ENCODE data around the gene OR5AR1.
A peak's percentile ranks its signal among the peaks of the same experiment; 100 is the strongest.

Gene OR5AR1

GRCh38 chr11:56636861-56637260, 26.6 kb upstream of the OR5AR1 start:
- H2AK5ac ChIP-seq (ENCODE audit: low read depth, low read length), result no peak overlapping the region
- H3K27me3 ChIP-seq (ENCODE audit: control insufficient read depth in 3 of 3, insufficient read depth in 3 of 3, low read depth in 1 of 3, low read length in 3 of 3), result no peaks in the 10 kb centered on the region
- no peaks in the 10 kb centered on the region for H3K4me1 ChIP-seq (ENCODE audit: control insufficient read depth in 2 of 2, insufficient read depth in 1 of 2, low read depth in 1 of 2, low read length in 2 of 2)
- no peak overlapping the region for H3K4me2 ChIP-seq (ENCODE audit: insufficient read depth, low read length, poor library complexity, severe bottlenecking)
- no peak overlapping the region for H2AFZ ChIP-seq (ENCODE audit: low read length)
- H3K4ac ChIP-seq (ENCODE audit: low read length), result no peak overlapping the region
- no peak overlapping the region for H3K4me3 ChIP-seq (ENCODE audit: low read length in 2 of 2)
- no peaks in the 10 kb centered on the region for H3K79me1 ChIP-seq (ENCODE audit: low read depth, low read length)
- no peak overlapping the region for H2BK120ac ChIP-seq (ENCODE audit: low read depth, low read length)
- no peak overlapping the region for H3K18ac ChIP-seq (ENCODE audit: low read length)
- no peak overlapping the region for H3K9ac ChIP-seq (ENCODE audit: low read depth, low read length, poor library complexity)
- H3K14ac ChIP-seq (ENCODE audit: low read length), result no peak overlapping the region
- H2BK15ac ChIP-seq (ENCODE audit: low read length), result no peak overlapping the region
- H2BK12ac ChIP-seq (ENCODE audit: low read length), result no peak overlapping the region
- H3K9me3 ChIP-seq (replicated peaks in 1 of 2; ENCODE audit: control insufficient read depth in 2 of 2, insufficient read depth in 1 of 2, low read depth in 1 of 2, low read length in 2 of 2), result no peaks in the 10 kb centered on the region
- no peak overlapping the region for H4K91ac ChIP-seq (ENCODE audit: low read depth, low read length, poor library complexity)
- no peaks in the 10 kb centered on the region for H3K36me3 ChIP-seq (replicated peaks in 1 of 2; ENCODE audit: control insufficient read depth in 2 of 2, insufficient read depth in 2 of 2, low read length in 2 of 2)
- DNase-seq (ENCODE audit: low spot score), result no peak
- no peak overlapping the region for H3K27ac ChIP-seq (replicated peaks; ENCODE audit: low read length)
- no peak overlapping the region for H3K23ac ChIP-seq (ENCODE audit: low read depth, low read length, poor library complexity)
- no CpG with 5 or more reads among the region's 2 CpGs for WGBS, 2 donors (ENCODE audit: extremely low coverage in 2 of 2, insufficient read length in 2 of 2, insufficient replicate concordance in 1 of 2)
- H4K8ac ChIP-seq (ENCODE audit: low read depth, low read length), result no peak overlapping the region
- no peak overlapping the region for H2BK5ac ChIP-seq (ENCODE audit: low read length)

- no peak overlapping the region for H3K4ac ChIP-seq (ENCODE audit: low read length)
- no peak overlapping the region for H3K14ac ChIP-seq (ENCODE audit: low read length)
- H3K36me3 ChIP-seq (replicated peaks in 1 of 2; ENCODE audit: control insufficient read depth in 2 of 2, insufficient read depth in 2 of 2, low read length in 2 of 2), result no peaks in the 10 kb centered on the region
- H4K8ac ChIP-seq (ENCODE audit: low read depth, low read length), result no peak overlapping the region
- H2BK5ac ChIP-seq (ENCODE audit: low read length), result no peak overlapping the region
- H2AFZ ChIP-seq (ENCODE audit: low read length), result no peak overlapping the region
- H2BK12ac ChIP-seq (ENCODE audit: low read length), result no peak overlapping the region
- no peaks in the 10 kb centered on the region for H3K79me1 ChIP-seq (ENCODE audit: low read depth, low read length)
- no peak overlapping the region for H2AK5ac ChIP-seq (ENCODE audit: low read depth, low read length)
- H3K23ac ChIP-seq (ENCODE audit: low read depth, low read length, poor library complexity), result no peak overlapping the region
- H3K9ac ChIP-seq (ENCODE audit: low read depth, low read length, poor library complexity), result no peak overlapping the region
- no peaks in the 10 kb centered on the region for H3K4me1 ChIP-seq (ENCODE audit: control insufficient read depth in 2 of 2, insufficient read depth in 1 of 2, low read depth in 1 of 2, low read length in 2 of 2)
- H3K9me3 ChIP-seq (replicated peaks in 1 of 2; ENCODE audit: control insufficient read depth in 2 of 2, insufficient read depth in 1 of 2, low read depth in 1 of 2, low read length in 2 of 2), result no peaks in the 10 kb centered on the region
- no peak overlapping the region for H3K18ac ChIP-seq (ENCODE audit: low read length)
- H3K4me2 ChIP-seq (ENCODE audit: insufficient read depth, low read length, poor library complexity, severe bottlenecking), result no peak overlapping the region
- no peak overlapping the region for H3K4me3 ChIP-seq (ENCODE audit: low read length in 2 of 2)
- DNase-seq (ENCODE audit: low spot score), result no peak
- H3K27me3 ChIP-seq (ENCODE audit: control insufficient read depth in 3 of 3, insufficient read depth in 3 of 3, low read depth in 1 of 3, low read length in 3 of 3), result no peaks in the 10 kb centered on the region
- no peak overlapping the region for H2BK120ac ChIP-seq (ENCODE audit: low read depth, low read length)
- H4K91ac ChIP-seq (ENCODE audit: low read depth, low read length, poor library complexity), result no peak overlapping the region
- WGBS, 2 donors (ENCODE audit: extremely low coverage in 2 of 2, insufficient read length in 2 of 2, insufficient replicate concordance in 1 of 2), result no CpG with 5 or more reads among the region's 3 CpGs
- no peak overlapping the region for H2BK15ac ChIP-seq (ENCODE audit: low read length)
- no peak overlapping the region for H3K27ac ChIP-seq (replicated peaks; ENCODE audit: low read length)
Observed at GRCh38 chr11:56637500-56637899, 26.0 kb upstream of the OR5AR1 start.

DNA sequence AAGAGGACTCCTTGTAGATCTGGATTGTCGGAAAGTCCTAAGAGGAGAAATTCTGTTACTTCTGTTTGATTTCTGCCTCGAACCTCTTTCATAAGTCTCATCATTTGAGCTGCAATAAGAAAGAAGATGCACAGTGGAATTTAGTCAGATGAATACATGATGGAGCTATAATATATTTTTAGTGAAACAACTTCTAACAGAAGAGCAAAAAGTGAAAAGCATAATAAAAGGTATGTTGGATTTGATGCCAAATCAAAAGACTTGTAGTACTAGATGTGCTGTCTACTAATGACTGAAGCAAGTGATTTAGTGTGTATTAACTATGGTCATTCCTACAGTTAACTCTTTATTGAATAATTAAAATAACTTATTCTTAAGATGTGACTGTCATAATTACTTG, 21.1 kb upstream of the OR5AR1 start, which contains the start of gene OR5AP2:
Gene OR5AP2, minus strand, starts transcription at position 101 of the 400 bp plus-strand sequence. Its CDS starts 0 bp downstream, at position 101.
- H2BK12ac ChIP-seq (ENCODE audit: low read length), result no peak within 1 kb of the TSS
- H2BK120ac ChIP-seq (ENCODE audit: low read depth, low read length), result no peak within 1 kb of the TSS
- no peak within 1 kb of the TSS for H3K18ac ChIP-seq (ENCODE audit: low read length)
- H3K4ac ChIP-seq (ENCODE audit: low read length), result no peak within 1 kb of the TSS
- no peaks in the 10 kb centered on the region for H3K36me3 ChIP-seq (replicated peaks in 1 of 2; ENCODE audit: control insufficient read depth in 2 of 2, insufficient read depth in 2 of 2, low read length in 2 of 2)
- no peak within 1 kb of the TSS for H3K4me3 ChIP-seq (ENCODE audit: low read length in 2 of 2)
- H2BK5ac ChIP-seq (ENCODE audit: low read length), result no peak within 1 kb of the TSS
- no peak within 1 kb of the TSS for H4K91ac ChIP-seq (ENCODE audit: low read depth, low read length, poor library complexity)
- no peak for DNase-seq (ENCODE audit: low spot score)
- no peaks in the 10 kb centered on the region for H3K4me1 ChIP-seq (ENCODE audit: control insufficient read depth in 2 of 2, insufficient read depth in 1 of 2, low read depth in 1 of 2, low read length in 2 of 2)
- no peak within 1 kb of the TSS for H2AFZ ChIP-seq (ENCODE audit: low read length)
- no peak within 1 kb of the TSS for H3K23ac ChIP-seq (ENCODE audit: low read depth, low read length, poor library complexity)
- no peak within 1 kb of the TSS for H3K4me2 ChIP-seq (ENCODE audit: insufficient read depth, low read length, poor library complexity, severe bottlenecking)
- no peak within 1 kb of the TSS for H4K8ac ChIP-seq (ENCODE audit: low read depth, low read length)
- no peaks in the 10 kb centered on the region for H3K79me1 ChIP-seq (ENCODE audit: low read depth, low read length)
- no CpG with 5 or more reads among the region's 2 CpGs for WGBS, 2 donors (ENCODE audit: extremely low coverage in 2 of 2, insufficient read length in 2 of 2, insufficient replicate concordance in 1 of 2)
- no peaks in the 10 kb centered on the region for H3K9me3 ChIP-seq (replicated peaks in 1 of 2; ENCODE audit: control insufficient read depth in 2 of 2, insufficient read depth in 1 of 2, low read depth in 1 of 2, low read length in 2 of 2)
- H2AK5ac ChIP-seq (ENCODE audit: low read depth, low read length), result no peak within 1 kb of the TSS
- no peak within 1 kb of the TSS for H3K14ac ChIP-seq (ENCODE audit: low read length)
- H3K27ac ChIP-seq (replicated peaks; ENCODE audit: low read length), result no peak within 1 kb of the TSS
- no peak within 1 kb of the TSS for H2BK15ac ChIP-seq (ENCODE audit: low read length)
- no peaks in the 10 kb centered on the region for H3K27me3 ChIP-seq (ENCODE audit: control insufficient read depth in 3 of 3, insufficient read depth in 3 of 3, low read depth in 1 of 3, low read length in 3 of 3)
- no peak within 1 kb of the TSS for H3K9ac ChIP-seq (ENCODE audit: low read depth, low read length, poor library complexity)

DNA sequence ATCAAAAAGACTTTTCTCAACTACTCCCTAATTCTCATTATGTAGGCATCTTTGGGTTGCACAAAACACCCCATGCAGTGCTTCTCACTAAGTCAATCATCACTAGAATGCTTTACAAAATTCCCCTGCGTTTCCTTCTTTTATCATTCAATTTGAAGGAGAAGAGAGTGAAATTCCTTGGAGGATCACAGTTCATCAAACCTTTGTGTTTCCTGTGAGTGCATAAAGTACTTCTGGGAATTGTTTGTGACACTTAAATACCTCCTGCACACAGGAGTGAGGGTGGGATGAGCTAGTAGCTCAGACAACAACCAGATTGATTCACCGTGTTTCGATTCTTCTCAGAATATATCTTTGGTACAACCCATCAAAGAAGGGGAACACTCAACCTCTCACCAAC, 3.7 kb upstream of the OR5AR1 start:
- Histone ChIP-seq H2BK15ac (ENCODE audit: low read length) (no peak overlapping the region), H3K4me3 (ENCODE audit: low read length in 2 of 2) (no peak overlapping the region), H3K36me3 (replicated peaks in 1 of 2; ENCODE audit: control insufficient read depth in 2 of 2, insufficient read depth in 2 of 2, low read length in 2 of 2) (no peaks in the 10 kb centered on the region), H3K18ac (ENCODE audit: low read length) (no peak overlapping the region), H3K23ac (ENCODE audit: low read depth, low read length, poor library complexity) (no peak overlapping the region), H2BK12ac (ENCODE audit: low read length) (no peak overlapping the region), H3K79me1 (ENCODE audit: low read depth, low read length) (no peaks in the 10 kb centered on the region), H2BK5ac (ENCODE audit: low read length) (no peak overlapping the region), H3K9ac (ENCODE audit: low read depth, low read length, poor library complexity) (no peak overlapping the region), H3K4ac (ENCODE audit: low read length) (no peak overlapping the region), H3K27me3 (ENCODE audit: control insufficient read depth in 3 of 3, insufficient read depth in 3 of 3, low read depth in 1 of 3, low read length in 3 of 3) (no peaks in the 10 kb centered on the region), H3K4me1 (ENCODE audit: control insufficient read depth in 2 of 2, insufficient read depth in 1 of 2, low read depth in 1 of 2, low read length in 2 of 2) (peaks cover 0 to 1% of the 10 kb centered on the region in 2 donors), H2BK120ac (ENCODE audit: low read depth, low read length) (no peak overlapping the region), H4K91ac (ENCODE audit: low read depth, low read length, poor library complexity) (no peak overlapping the region), H2AFZ (ENCODE audit: low read length) (no peak overlapping the region), H3K9me3 (replicated peaks in 1 of 2; ENCODE audit: control insufficient read depth in 2 of 2, insufficient read depth in 1 of 2, low read depth in 1 of 2, low read length in 2 of 2) (no peaks in the 10 kb centered on the region), H4K8ac (ENCODE audit: low read depth, low read length) (no peak overlapping the region), H3K27ac (replicated peaks; ENCODE audit: low read length) (peak overlapping the region; percentile 24), H3K14ac (ENCODE audit: low read length) (no peak overlapping the region), H2AK5ac (ENCODE audit: low read depth, low read length) (no peak overlapping the region), H3K4me2 (ENCODE audit: insufficient read depth, low read length, poor library complexity, severe bottlenecking) (no peak overlapping the region)
- peak; percentile 49 for DNase-seq (ENCODE audit: low spot score)
- WGBS, 2 donors (ENCODE audit: extremely low coverage in 2 of 2, insufficient read length in 2 of 2, insufficient replicate concordance in 1 of 2), result no CpG with 5 or more reads among the region's 3 CpGs
